Activated T-helper 1 cell treated with anti-CD3 and anti-CD28 coated beads, Interleukin-12 subunit alpha, Interleukin-12 subunit beta, Interleukin-2, Interleukin-4 antibody, amounts not matched to agents 30 ng/mL and 10 ng/mL and 1 ng/mL, durations not matched to agents 14 hours and 24 hours and 36 hours (primary cell): ENCODE measurements around the gene CCL3. TPM values are rescaled to one million over a fixed set of nuclear protein-coding genes. Genes with fewer than 3 reads are reported as not detected.

Experiments
- DNase-seq: peaks from one replicate; pipeline ENCODE4 v3.0.0; 2021; ENCODE audit warnings: low spot score
- H3K27ac Mint-ChIP-seq: one replicate; pipeline ENCODE4 v1.8.0; 2021; ENCODE audit warnings: mild to moderate bottlenecking, mixed read lengths
- H3K27me3 Mint-ChIP-seq: one replicate; pipeline ENCODE4 v1.8.0; 2022; ENCODE audit warnings: mild to moderate bottlenecking, moderate library complexity, mixed read lengths; ENCODE audit not compliant: insufficient read depth
- H3K36me3 Mint-ChIP-seq: one replicate; pipeline ENCODE4 v1.8.0; 2021; ENCODE audit warnings: low read depth, mixed read lengths
- H3K4me1 Mint-ChIP-seq: one replicate; pipeline ENCODE4 v1.8.0; 2021; ENCODE audit warnings: low read depth, mixed read lengths
- H3K4me3 Mint-ChIP-seq: one replicate; pipeline ENCODE4 v1.8.0; 2021; ENCODE audit warnings: mild to moderate bottlenecking, moderate library complexity, mixed read lengths
- H3K9me3 Mint-ChIP-seq: one replicate; pipeline ENCODE4 v1.8.0; 2021; ENCODE audit warnings: mixed read lengths
- intact Hi-C: fragments of 100-400 bp; cut with micrococcal nuclease; formaldehyde crosslinking; loops from one replicate; pipeline ENCODE4 v1.15.1; 2024
- total RNA-seq: library from RNA; stranded (reverse); gene quantifications from 2 replicates; pipeline ENCODE4 v1.2.3, GENCODE V29; 2022

Gene CCL3
- total RNA-seq, 1 donor from 2014 or later, result 1,244 TPM

GRCh38 chr17:36049643-36050042, 40.3 kb downstream of the CCL3 start:
- Mint-ChIP-seq H3K4me3 (no peak overlapping the region), H3K27me3 (peaks cover 28% of the 10 kb centered on the region), H3K9me3 (peaks cover 19% of the 10 kb centered on the region), H3K4me1 (no peaks in the 10 kb centered on the region), H3K27ac (no peak overlapping the region), H3K36me3 (no peaks in the 10 kb centered on the region)
- intact Hi-C loops, result no loop called here
- no peak for DNase-seq

GRCh38 chr17:36048066-36048465, 41.9 kb downstream of the CCL3 start:
- peaks cover 30% of the 10 kb centered on the region for H3K27me3 Mint-ChIP-seq
- no peaks in the 10 kb centered on the region for H3K4me1 Mint-ChIP-seq
- peaks cover 19% of the 10 kb centered on the region for H3K9me3 Mint-ChIP-seq
- H3K4me3 Mint-ChIP-seq, result no peak overlapping the region
- no peak overlapping the region for H3K27ac Mint-ChIP-seq
- H3K36me3 Mint-ChIP-seq, result no peaks in the 10 kb centered on the region
- intact Hi-C loops, result no loop called here
- no peak for DNase-seq

Other genes with a start within 250 kb of the CCL3 start
- 0.13 TPM in 1 of 2 replicates, not detected in the other for gene HEATR9, start 221.3 kb downstream of the CCL3 start, total RNA-seq
- 25.4 and 30.2 TPM in 2 replicates for gene CCL5, start 209.8 kb downstream of the CCL3 start, total RNA-seq
- gene RDM1, start 159.4 kb downstream of the CCL3 start, total RNA-seq, result 1.7 and 2.3 TPM in 2 replicates
- not detected in 2 replicates for gene LYZL6, start 146.4 kb downstream of the CCL3 start, total RNA-seq
- gene CCL16, start 108.6 kb downstream of the CCL3 start, total RNA-seq, result not detected in 2 replicates
- not detected in 2 replicates for gene CCL14, start 103.4 kb downstream of the CCL3 start, total RNA-seq
- not detected in 2 replicates for gene CCL15, start 88.6 kb downstream of the CCL3 start, total RNA-seq
- gene CCL23, start 72.2 kb downstream of the CCL3 start, total RNA-seq, result not detected in 2 replicates
- gene CCL18, start 25.9 kb downstream of the CCL3 start, total RNA-seq, result not detected in 2 replicates
- gene CCL4, start 13.7 kb upstream of the CCL3 start, total RNA-seq, result 1,230 and 1,243 TPM in 2 replicates
- 7.1 and 9.1 TPM in 2 replicates for gene TBC1D3B, start 86.5 kb upstream of the CCL3 start, total RNA-seq
- 15.8 and 21.2 TPM in 2 replicates for gene CCL3L1, start 106.6 kb upstream of the CCL3 start, total RNA-seq
- gene CCL4L2, start 120.9 kb upstream of the CCL3 start, total RNA-seq, result 46.9 and 48.4 TPM in 2 replicates
- 0.36 and 1.7 TPM in 2 replicates for gene TBC1D3I, start 174.4 kb upstream of the CCL3 start, total RNA-seq
- gene TBC1D3G, start 233.7 kb upstream of the CCL3 start, total RNA-seq, result not detected in 2 replicates